CD4-positive, alpha-beta T cell (primary cell): ENCODE data around the gene PIN4. TPM values are rescaled to one million over a fixed set of nuclear protein-coding genes. Genes with fewer than 3 reads are reported as not detected.

Experiments used
- ATAC-seq: fragments of 200-7000 bp; cut with Tn5 transposase; one replicate; pipeline ENCODE4 v1.10.0; 2022; ENCODE audit warnings: mild to moderate bottlenecking; ENCODE audit not compliant: poor library complexity
- CTCF ChIA-PET: fragments of 350-600 bp; sonication (Branson Sonifier 250); formaldehyde crosslinking; loops from one replicate; lab custom pipeline; 2021; ENCODE audit warnings: antibody characterized with exemption, inconsistent platforms; lab: Charles Lee
- POLR2A ChIA-PET: fragments of 350-600 bp; sonication (Branson Sonifier 250); formaldehyde crosslinking; loops from one replicate; lab custom pipeline; 2021; ENCODE audit warnings: antibody characterized with exemption, inconsistent platforms; lab: Charles Lee
- DNase-seq, 14 experiments: peaks; one replicate each; pipeline ENCODE4 v3.0.0-alpha.2; 2013 to 2020; ENCODE audit warnings: mixed read lengths in 2 of 14
- H3K27ac ChIP-seq, 2 donors: one replicate each; pipeline versions ENCODE4 v1.5.1 to v1.7.0; 2013; ENCODE audit warnings: low read length in 2 of 2, low read depth in 1 of 2, mild to moderate bottlenecking in 1 of 2
- H3K27me3 ChIP-seq, 2 experiments: 1 replicate in 1 of 2; 2 replicates in 1 of 2; pipeline versions ENCODE4 v1.6.1 to v1.7.0; 2013; ENCODE audit warnings: low read length in 2 of 2, control low read depth in 1 of 2, mild to moderate bottlenecking in 1 of 2, moderate library complexity in 1 of 2; ENCODE audit not compliant: insufficient read depth in 2 of 2, control insufficient read depth in 1 of 2
- H3K36me3 ChIP-seq: one replicate; pipeline ENCODE4 v1.6.1; 2013; ENCODE audit warnings: low read length, control low read depth; ENCODE audit not compliant: insufficient read depth
- H3K4me1 ChIP-seq: one replicate; pipeline ENCODE4 v1.6.1; 2013; ENCODE audit warnings: low read length, control low read depth; ENCODE audit not compliant: insufficient read depth
- H3K4me3 ChIP-seq: one replicate; pipeline ENCODE4 v1.5.1; 2013; ENCODE audit warnings: mild to moderate bottlenecking, low read length, moderate library complexity
- H3K9me3 ChIP-seq, 2 experiments: 1 replicate in 1 of 2; 2 replicates in 1 of 2; pipeline versions ENCODE4 v1.6.1 to v1.7.0; 2013; ENCODE audit warnings: low read length in 2 of 2, mild to moderate bottlenecking in 2 of 2, control low read depth in 1 of 2, moderate library complexity in 1 of 2; ENCODE audit not compliant: control insufficient read depth in 1 of 2, insufficient read depth in 1 of 2
- H3K27ac Mint-ChIP-seq: one replicate; pipeline ENCODE4 v1.8.0; 2020; ENCODE audit warnings: mixed read lengths
- H3K27me3 Mint-ChIP-seq: one replicate; pipeline ENCODE4 v1.8.0; 2021; ENCODE audit warnings: mixed read lengths
- H3K36me3 Mint-ChIP-seq: one replicate; pipeline ENCODE4 v1.8.0; 2021; ENCODE audit warnings: low read depth, mixed read lengths
- H3K4me1 Mint-ChIP-seq: one replicate; pipeline ENCODE4 v1.8.0; 2021; ENCODE audit warnings: low read depth, mixed read lengths
- H3K4me3 Mint-ChIP-seq: one replicate; pipeline ENCODE4 v1.8.0; 2020; ENCODE audit warnings: mild to moderate bottlenecking, mixed read lengths
- H3K9me3 Mint-ChIP-seq: one replicate; pipeline ENCODE4 v1.8.0; 2020; ENCODE audit warnings: mixed read lengths
- CTCF ChIP-seq: fragments of 200-600 bp; IDR thresholded peaks from one replicate; pipeline ENCODE4 v1.8.0; 2022; ENCODE audit warnings: antibody characterized with exemption, mild to moderate bottlenecking
- intact Hi-C, 2 experiments: fragments of 100-400 bp; cut with DNase I in 1 of 2; cut with micrococcal nuclease in 1 of 2; formaldehyde crosslinking; loops; one replicate each; pipeline versions ENCODE4 v1.15.1 to v1.9.0; 2023 to 2025; cut with DNase I, micrococcal nuclease
- total RNA-seq, 174 experiments: library from RNA in 2 of 174; stranded (reverse) in 2 of 174; gene quantifications; one replicate each; pipeline ENCODE4 v1.2.3 and lab custom pipeline; 2021 to 2026

PIN4 gene
- total RNA-seq, 2 experiments from 2014 or later = 0.92 to 1.2 TPM

- Histone ChIP-seq H3K27me3 (no peaks in the 10 kb centered on the region), H3K4me3 (no peak overlapping the region), H3K27ac (no peak overlapping the region), H3K9me3 (no peaks in the 10 kb centered on the region), H3K36me3 (no peaks in the 10 kb centered on the region), H3K4me1 (peaks cover 31% of the 10 kb centered on the region)
- H3K27me3 Mint-ChIP-seq = no peaks in the 10 kb centered on the region
- peaks cover 29% of the 10 kb centered on the region for H3K4me1 Mint-ChIP-seq
- ATAC-seq (no peak), DNase-seq (no peak)
- CTCF ChIA-PET = interaction anchor here (0.6 to 0.7 kb wide), 2 partner anchors 41 to 132 kb away, joined by 3 read pairs; partner anchors contain the start of gene RPS4X
- H3K4me3 Mint-ChIP-seq = no peak overlapping the region
- TF ChIP-seq CTCF = no peak
- no peak overlapping the region for H3K27ac Mint-ChIP-seq
- intact Hi-C loops = no loop called here
- POLR2A ChIA-PET = no interaction called here
- H3K36me3 Mint-ChIP-seq = peaks cover 6% of the 10 kb centered on the region
- H3K9me3 Mint-ChIP-seq = no peaks in the 10 kb centered on the region
Observed at GRCh38 chrX:72145181-72145580, 36.4 kb upstream of the PIN4 start.

DNA sequence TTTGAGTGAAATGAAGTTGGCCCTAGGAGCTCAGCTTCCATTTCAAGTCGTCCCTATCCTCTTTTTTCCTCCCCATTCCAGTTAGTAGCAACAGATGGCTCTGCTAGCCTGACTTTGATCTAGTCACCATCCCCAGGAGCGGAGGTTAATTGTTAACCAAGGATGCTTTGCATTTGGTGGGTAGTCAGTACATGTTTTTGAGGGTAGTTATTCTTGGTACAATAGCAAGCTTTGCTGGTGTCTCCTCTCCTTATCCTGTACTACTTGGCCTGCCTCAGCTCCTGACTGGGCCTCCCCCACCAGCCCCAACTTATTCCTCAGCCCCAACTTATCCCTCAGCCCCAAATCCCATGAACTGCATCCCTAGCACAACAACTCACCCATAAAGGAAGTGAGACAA lies 35.0 kb upstream of the PIN4 start:
- DNase-seq (no peak), ATAC-seq (no peak)
- ChIA-PET CTCF (no interaction called here), POLR2A (no interaction called here)
- Histone ChIP-seq H3K9me3 (no peaks in the 10 kb centered on the region), H3K36me3 (no peaks in the 10 kb centered on the region), H3K27ac (no peak overlapping the region), H3K27me3 (no peaks in the 10 kb centered on the region), H3K4me3 (no peak overlapping the region), H3K4me1 (peaks cover 20% of the 10 kb centered on the region)
- Mint-ChIP-seq H3K27me3 (no peaks in the 10 kb centered on the region), H3K9me3 (no peaks in the 10 kb centered on the region), H3K4me1 (peaks cover 23% of the 10 kb centered on the region), H3K27ac (no peak overlapping the region), H3K4me3 (no peak overlapping the region), H3K36me3 (peaks cover under 1% of the 10 kb centered on the region)
- intact Hi-C loops = no loop called here
- TF ChIP-seq CTCF = no peak

DNA sequence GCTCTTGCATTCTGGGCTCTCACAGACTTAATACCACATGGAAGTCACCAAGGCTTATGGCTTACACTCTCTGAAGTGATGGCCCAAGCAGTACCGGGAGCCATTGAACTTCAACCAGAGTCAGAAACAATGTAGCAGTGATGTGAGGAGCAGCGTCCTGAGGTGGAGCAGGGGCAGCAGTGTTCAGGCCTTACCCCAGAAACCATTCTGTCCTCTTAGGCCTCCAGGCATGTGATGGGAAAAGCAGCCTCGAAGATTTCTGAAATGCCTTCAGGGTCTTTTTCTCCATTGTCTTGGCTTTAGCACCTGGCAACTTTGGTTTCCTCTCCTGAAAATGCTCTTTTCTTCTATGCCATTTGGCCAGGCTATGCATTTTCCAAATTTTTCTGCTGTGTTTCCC lies 22.8 kb upstream of the PIN4 start:
- no peak overlapping the region for H3K27ac ChIP-seq
- no peak for DNase-seq
- H3K27ac Mint-ChIP-seq = no peak overlapping the region
- no peaks in the 10 kb centered on the region for H3K9me3 ChIP-seq
- no peak for TF ChIP-seq CTCF
- no peaks in the 10 kb centered on the region for H3K27me3 Mint-ChIP-seq
- H3K9me3 Mint-ChIP-seq = no peaks in the 10 kb centered on the region
- H3K27me3 ChIP-seq = no peaks in the 10 kb centered on the region
- no peak overlapping the region for H3K4me3 Mint-ChIP-seq
- no peaks in the 10 kb centered on the region for H3K36me3 Mint-ChIP-seq
- H3K4me1 ChIP-seq = no peaks in the 10 kb centered on the region
- ChIA-PET POLR2A (no interaction called here), CTCF (no interaction called here)
- no peaks in the 10 kb centered on the region for H3K36me3 ChIP-seq
- no peak for ATAC-seq
- H3K4me1 Mint-ChIP-seq = no peaks in the 10 kb centered on the region
- no peak overlapping the region for H3K4me3 ChIP-seq
- intact Hi-C loops = no loop called here
